ENCODE results near the gene ATG7. TPM values are rescaled to one million over a fixed set of nuclear protein-coding genes. Genes with fewer than 3 reads are reported as not detected.
A peak's percentile ranks its signal among the peaks of the same experiment; 100 is the strongest.

The ATG7 gene
- total RNA-seq, 1 donor from 2014 or later = 48.5 TPM

GRCh38 chr3:11464356-11464755 is 192.2 kb downstream of the ATG7 start:
- Histone ChIP-seq H3K4me3 (no peak overlapping the region), H3K4me1 (peaks cover 4 to 33% of the 10 kb centered on the region in 2 donors), H3K27me3 (no peaks in the 10 kb centered on the region), H3K36me3 (peaks cover 0 to 4% of the 10 kb centered on the region in 2 donors), H3K9me3 (no peaks in the 10 kb centered on the region), H3K27ac (peak overlapping the region; percentile 91 to 92)
- intact Hi-C loops (cut with DNase I) = loop anchor here (10.0 kb wide), 1 partner anchor 180 kb away; the partner anchor contains the start of gene VGLL4
- no peak for DNase-seq (ENCODE audit: low spot score in 2 of 2)
- TF ChIP-seq, protein P1, sequence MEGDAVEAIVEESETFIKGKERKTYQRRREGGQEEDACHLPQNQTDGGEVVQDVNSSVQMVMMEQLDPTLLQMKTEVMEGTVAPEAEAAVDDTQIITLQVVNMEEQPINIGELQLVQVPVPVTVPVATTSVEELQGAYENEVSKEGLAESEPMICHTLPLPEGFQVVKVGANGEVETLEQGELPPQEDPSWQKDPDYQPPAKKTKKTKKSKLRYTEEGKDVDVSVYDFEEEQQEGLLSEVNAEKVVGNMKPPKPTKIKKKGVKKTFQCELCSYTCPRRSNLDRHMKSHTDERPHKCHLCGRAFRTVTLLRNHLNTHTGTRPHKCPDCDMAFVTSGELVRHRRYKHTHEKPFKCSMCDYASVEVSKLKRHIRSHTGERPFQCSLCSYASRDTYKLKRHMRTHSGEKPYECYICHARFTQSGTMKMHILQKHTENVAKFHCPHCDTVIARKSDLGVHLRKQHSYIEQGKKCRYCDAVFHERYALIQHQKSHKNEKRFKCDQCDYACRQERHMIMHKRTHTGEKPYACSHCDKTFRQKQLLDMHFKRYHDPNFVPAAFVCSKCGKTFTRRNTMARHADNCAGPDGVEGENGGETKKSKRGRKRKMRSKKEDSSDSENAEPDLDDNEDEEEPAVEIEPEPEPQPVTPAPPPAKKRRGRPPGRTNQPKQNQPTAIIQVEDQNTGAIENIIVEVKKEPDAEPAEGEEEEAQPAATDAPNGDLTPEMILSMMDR (IDR thresholded peaks at IDR 0.05) = no peak

- peak in 1 of 2 donors; percentile 90 for DNase-seq (ENCODE audit: low spot score in 2 of 2)
- no peaks in the 10 kb centered on the region for H3K9me3 ChIP-seq
- H3K27ac ChIP-seq = peak overlapping the region; percentile 91 to 92
- intact Hi-C loops (cut with DNase I) = loop anchor here (1.0 to 10.0 kb wide), 5 partner anchors 43 to 179 kb away; partner anchors contain the start of gene VGLL4
- H3K4me1 ChIP-seq = peaks cover 4 to 33% of the 10 kb centered on the region in 2 donors
- H3K27me3 ChIP-seq = no peaks in the 10 kb centered on the region
- peaks cover 0 to 4% of the 10 kb centered on the region in 2 donors for H3K36me3 ChIP-seq
- TF ChIP-seq, protein P1 (IDR thresholded peaks at IDR 0.05) = no peak
- peak overlapping the region in 1 of 2 donors; percentile 32 for H3K4me3 ChIP-seq
These were observed 193.8 kb downstream of the ATG7 start for GRCh38 chr3:11465744-11466616.

- H3K36me3 ChIP-seq = peaks cover 0 to 4% of the 10 kb centered on the region in 2 donors
- H3K4me1 ChIP-seq = peaks cover 4 to 33% of the 10 kb centered on the region in 2 donors
- DNase-seq (ENCODE audit: low spot score in 2 of 2) = no peak
- H3K27ac ChIP-seq = peak overlapping the region; percentile 91 to 92
- TF ChIP-seq, protein P1 (IDR thresholded peaks at IDR 0.05) = no peak
- intact Hi-C loops (cut with DNase I) = loop anchor here (5.0 to 10.0 kb wide), 3 partner anchors 81 to 177 kb away; partner anchors contain the start of gene VGLL4
- H3K4me3 ChIP-seq = no peak overlapping the region
- H3K9me3 ChIP-seq = no peaks in the 10 kb centered on the region
- H3K27me3 ChIP-seq = no peaks in the 10 kb centered on the region
These were observed 195.7 kb downstream of the ATG7 start for GRCh38 chr3:11467875-11468274.

DNA sequence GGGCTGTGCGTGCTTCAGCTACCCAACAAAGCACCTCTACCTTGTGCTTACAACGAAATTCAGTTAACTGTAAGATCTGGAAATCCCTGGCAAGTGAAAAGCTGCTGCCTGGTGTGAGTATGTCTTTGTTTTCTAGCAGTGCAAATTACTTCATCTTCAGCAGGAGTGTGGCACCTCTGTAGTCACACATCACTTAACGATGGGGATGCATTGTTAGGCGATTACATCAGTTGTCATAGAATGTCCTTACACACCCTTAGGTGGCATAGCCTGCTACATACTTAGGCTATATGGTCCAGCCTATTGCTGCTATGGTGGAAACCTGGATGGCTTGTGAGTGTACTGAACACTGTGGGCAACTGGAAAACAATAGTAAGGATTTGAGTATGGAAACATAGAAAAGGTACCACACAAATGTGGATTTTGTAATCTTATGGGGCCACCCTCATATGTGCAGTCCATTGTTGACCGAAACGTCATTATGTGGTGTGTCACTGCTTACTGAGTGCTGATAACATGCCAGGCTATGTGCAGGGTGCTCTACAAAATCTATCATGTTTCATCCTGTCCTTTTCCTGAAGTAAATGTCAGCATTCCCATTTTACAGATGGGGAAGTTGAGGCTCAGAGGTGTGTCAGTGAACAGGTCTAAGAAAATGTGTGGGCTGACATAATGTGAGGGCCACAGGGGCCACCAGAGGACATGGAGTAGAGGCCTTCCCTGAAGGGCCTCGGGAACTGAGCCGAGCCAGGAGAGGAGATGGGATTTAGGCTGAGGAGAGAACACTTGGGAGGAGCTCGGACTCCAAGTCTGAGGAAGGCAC is 198.0 kb downstream of the ATG7 start:
- TF ChIP-seq, protein P1 (IDR thresholded peaks at IDR 0.05) = no peak
- H3K27me3 ChIP-seq = no peaks in the 10 kb centered on the region
- DNase-seq (ENCODE audit: low spot score in 2 of 2) = no peak
- peaks cover 4 to 18% of the 10 kb centered on the region in 2 donors for H3K4me1 ChIP-seq
- intact Hi-C loops (cut with DNase I) = no loop called here
- no peak overlapping the region for H3K4me3 ChIP-seq
- no peaks in the 10 kb centered on the region for H3K9me3 ChIP-seq
- no peak overlapping the region for H3K27ac ChIP-seq
- peaks cover 0 to 4% of the 10 kb centered on the region in 2 donors for H3K36me3 ChIP-seq

DNA sequence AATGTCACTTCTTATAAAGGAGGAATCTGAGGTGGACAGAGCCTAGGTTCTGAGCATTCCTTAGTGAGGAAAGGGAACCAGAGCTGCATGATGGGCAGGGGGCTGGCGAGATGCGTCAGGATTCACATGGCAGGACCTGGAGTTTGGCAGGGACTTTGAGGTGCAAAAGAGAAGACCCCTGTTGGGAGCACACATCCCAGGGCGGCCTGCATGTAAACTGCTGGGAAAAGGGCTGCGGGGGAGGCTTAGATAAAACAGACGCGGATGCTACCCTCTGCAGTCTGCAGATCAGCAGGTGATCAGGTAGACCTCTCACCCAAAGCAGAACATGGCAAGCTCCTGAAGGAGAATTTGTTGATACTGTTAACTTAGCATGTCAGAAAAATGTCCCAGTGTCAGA is 203.1 kb downstream of the ATG7 start:
- DNase-seq (ENCODE audit: low spot score in 2 of 2) = no peak
- TF ChIP-seq, protein P1 (IDR thresholded peaks at IDR 0.05) = no peak
- no peaks in the 10 kb centered on the region for H3K9me3 ChIP-seq
- intact Hi-C loops (cut with DNase I) = no loop called here
- peaks cover 8 to 19% of the 10 kb centered on the region in 2 donors for H3K4me1 ChIP-seq
- H3K27me3 ChIP-seq = no peaks in the 10 kb centered on the region
- no peaks in the 10 kb centered on the region for H3K36me3 ChIP-seq
- H3K4me3 ChIP-seq = no peak overlapping the region
- no peak overlapping the region for H3K27ac ChIP-seq

Data from ascending aorta (tissue), 2 donors.